NCI-H748 (cell line): ENCODE data around the gene AKNA.
A peak's percentile ranks its signal among the peaks of the same experiment; 100 is the strongest.

Experiments
- DNase-seq: peaks from one replicate; lab custom pipeline; 2025; ENCODE audit not compliant: unreplicated experiment; lab: John Stamatoyannopoulos, UW

The AKNA gene

DNA sequence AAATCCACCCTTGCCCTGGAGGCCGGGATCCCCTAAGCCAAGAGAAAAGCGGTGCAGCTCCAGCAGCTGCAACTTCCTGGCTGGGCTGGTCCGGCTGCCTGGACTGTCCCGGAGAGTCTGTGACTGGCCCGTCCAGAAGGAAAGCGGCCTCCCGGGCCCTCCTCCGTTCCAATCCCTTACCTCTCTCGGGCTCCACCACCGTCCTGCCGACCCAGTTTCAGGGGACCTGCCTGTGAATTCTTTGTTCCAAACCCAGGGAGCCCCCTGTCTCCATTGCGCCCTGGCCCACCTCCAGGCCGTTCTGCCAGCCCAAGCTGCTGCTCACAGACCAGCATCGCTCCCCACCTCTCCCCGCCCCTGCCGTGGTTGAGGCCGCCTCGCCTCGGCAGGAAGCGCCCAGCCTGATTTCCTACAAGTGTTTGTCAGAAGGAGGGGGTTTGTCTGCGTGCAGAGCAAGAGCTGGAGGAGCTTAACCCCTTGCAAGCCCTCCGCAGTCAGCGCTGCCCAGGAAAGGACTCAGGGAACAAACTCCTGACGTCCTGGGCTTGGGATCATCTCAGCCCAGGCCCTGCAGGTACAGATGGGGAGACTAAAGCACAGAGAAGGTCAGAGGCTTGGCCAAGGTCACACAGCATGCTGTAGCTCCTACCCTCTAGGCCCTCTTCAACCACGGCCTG lies at the start of gene AKNA:
Gene AKNA (minus strand): TSS at position 303 of the 677 bp plus-strand sequence. CDS start 6,649 bp downstream, outside the sequence.
- DNase-seq = no peak

- DNase-seq = no peak
Observed at GRCh38 chr9:114437401-114437893, 49.7 kb upstream of the AKNA start.

DNA sequence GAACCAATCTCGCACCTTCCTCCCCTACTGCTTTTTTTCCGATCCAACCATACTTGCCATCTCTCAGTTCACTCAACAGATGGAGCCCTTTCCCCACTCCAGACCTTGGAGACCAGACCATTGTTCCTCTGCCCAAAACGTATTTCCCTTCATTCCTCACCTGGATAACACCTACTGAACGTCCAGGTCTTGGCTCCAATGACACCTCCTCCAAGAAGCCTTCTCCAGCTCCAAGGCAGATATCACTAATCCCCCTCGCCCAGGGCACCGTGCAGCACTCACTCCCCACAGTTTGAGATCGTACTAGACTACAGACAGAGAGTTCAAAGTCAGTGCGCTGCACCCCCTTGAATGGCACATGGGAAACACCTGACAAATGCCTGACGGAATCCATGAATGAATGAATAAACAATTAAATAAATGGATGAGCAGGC lies 47.1 kb upstream of the AKNA start:
- DNase-seq = peak; percentile 57

DNA sequence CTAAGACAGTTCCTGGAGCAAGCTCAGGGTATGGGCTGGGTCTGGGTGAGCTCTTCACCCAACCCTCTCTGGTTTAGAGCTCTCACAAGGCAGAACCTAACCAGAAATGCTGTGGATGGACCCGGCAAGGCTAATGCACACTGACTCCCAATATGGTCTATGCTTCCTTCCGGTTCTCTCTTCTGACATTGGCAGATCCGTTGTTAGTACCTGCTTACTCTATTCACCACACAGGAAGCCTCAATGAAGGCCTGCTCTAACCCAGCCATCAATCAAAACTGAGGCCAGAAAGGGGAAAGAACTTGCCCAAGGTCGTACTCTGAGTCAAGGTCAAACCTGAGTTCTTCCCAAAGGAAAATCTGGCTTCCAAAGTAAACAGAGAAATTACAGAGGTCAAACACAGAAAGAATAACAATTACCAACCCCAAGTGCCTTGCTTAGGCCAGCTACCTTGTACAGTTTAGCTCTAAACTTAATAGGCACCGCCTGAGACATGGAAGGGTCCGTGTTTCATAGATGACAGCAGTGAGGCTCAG lies 46.0 kb upstream of the AKNA start:
- DNase-seq = no peak

DNA sequence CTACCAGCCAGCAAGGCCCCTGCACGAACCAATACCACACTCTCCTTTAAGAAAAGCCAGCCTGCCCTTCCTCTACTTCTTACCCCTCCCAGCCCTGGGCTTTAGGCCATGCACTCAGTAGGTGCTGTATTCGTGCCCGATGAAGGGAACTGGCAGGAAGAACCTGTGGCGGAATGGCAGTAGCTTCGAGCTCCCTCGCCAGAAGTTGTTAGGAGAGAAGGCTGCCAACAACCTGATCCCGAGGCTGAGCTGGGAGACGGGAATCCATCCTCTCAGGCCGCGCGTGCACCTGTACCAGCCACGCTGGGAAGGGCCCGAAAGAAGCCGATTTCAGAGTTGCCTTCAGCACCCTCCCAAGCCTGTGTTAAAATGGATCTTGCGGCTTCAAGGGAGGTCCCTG lies 45.3 kb upstream of the AKNA start:
- DNase-seq = no peak

DNA sequence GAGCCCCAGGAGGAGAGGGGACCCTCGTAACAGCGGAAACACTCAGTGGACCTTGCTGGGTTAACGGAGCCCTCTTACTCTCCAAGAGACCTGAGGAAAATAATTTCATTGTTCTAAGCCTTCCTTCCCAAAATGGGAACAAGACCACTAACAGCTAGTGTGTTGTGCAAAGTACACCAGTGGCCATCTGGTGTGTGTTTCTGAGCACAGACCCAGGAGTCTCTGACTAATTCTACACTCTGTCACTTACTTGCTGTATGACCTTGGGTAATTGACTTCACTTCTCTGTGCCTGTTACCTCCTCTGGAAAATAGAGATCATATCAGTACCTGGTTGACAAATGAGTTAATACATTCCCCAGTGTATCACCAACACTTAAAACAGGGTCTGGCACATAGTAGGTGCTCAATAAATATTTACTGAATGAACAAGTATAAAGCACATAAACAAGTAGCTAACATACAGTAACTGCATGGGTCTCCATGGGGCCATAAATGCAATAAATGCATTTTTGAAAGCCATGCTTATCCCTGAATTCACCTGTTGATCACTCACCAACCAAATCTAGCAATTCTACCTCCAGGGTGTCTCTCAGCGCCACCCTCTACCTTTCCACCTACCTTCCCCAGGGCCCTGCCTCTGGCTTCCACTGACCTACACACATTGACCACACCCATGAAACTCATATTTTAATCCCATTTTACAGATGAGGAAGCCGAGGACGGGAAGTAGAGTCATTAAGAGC lies 44.7 kb upstream of the AKNA start:
- DNase-seq = no peak

DNA sequence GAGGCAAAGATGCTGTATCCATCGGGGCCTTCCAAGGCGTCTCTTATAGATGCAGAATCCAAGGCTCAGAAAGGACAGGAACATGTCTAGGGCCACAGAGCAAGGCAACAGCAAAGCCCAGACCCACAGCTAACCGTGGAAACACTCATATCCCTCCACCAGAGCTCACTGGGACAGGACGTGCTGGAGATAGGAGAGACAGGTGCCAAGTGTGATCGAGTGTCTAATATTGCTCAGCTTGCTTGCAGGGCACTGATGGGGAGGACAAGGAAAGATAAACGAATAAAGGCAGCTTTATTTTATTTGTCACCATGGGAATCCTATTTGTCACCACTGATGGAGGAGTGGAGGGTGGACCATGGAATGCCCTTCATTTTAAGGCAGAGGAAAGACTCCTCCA lies 44.0 kb upstream of the AKNA start:
- DNase-seq = no peak

GRCh38 chr9:114431003-114431402 lies 43.2 kb upstream of the AKNA start:
- DNase-seq = no peak

DNA sequence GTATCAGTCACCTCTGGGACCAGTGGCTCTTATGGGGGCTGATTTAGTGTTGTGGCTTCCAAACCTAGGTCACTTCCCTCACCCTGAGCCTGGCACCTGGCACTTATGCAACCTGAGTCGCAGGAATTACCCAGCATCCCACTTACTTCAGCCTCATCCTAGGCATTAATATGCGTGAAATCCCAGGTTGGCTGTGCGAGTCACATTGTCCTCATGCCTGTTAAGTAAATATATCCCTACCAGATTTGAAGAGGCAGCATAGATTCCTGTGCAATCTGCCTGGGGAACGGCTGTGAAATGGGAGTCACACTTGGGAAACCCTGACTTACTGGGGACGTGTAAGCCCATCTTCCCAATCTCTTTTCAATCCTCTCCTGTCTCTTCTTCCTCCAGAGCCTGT lies 42.7 kb upstream of the AKNA start:
- peak; percentile 54 for DNase-seq

- DNase-seq = no peak
Observed at GRCh38 chr9:114429488-114429887, 41.7 kb upstream of the AKNA start.

DNA sequence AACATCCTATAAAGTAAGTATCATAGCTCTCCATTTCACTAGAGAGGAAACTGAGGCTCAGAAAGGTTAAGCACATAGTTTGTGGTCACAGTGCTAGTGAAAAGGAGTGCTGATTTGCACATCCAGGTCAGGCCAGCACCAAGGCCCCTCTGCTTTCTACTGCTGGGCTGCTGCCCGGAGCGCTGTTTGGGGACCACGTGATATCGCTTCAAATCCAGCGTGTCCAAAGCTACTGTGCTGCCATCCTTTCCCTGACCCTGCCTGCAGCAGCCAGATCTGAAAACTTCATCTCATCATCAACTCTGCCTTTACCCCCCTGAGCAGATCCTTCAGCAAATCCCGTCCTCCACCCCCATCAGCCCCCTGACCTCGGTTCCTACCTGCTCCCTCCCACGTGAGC lies 40.7 kb upstream of the AKNA start:
- no peak for DNase-seq

GRCh38 chr9:114427644-114428043 lies 39.9 kb upstream of the AKNA start:
- no peak for DNase-seq

- no peak for DNase-seq
Observed at GRCh38 chr9:114426046-114426948, 38.5 kb upstream of the AKNA start.

DNA sequence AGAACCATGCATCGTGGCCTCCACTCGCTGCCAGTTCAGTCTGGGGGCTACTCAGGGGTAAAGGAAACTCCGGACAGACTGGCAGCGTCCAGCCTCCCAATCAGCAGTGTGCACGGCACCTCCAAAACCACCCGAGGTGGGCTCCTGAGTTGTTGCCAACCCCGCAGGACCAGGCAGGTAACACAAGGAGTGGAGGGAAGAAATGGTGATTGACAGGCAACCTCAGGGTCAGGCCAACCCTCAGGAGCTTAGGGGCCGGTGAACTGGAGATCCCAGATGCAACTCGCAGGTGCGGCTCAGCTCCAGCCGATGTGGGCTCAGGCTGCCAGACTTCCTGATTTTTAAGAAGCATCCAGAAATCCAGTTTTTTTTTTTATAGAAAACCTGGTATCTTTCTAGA lies 37.3 kb upstream of the AKNA start:
- no peak for DNase-seq

DNA sequence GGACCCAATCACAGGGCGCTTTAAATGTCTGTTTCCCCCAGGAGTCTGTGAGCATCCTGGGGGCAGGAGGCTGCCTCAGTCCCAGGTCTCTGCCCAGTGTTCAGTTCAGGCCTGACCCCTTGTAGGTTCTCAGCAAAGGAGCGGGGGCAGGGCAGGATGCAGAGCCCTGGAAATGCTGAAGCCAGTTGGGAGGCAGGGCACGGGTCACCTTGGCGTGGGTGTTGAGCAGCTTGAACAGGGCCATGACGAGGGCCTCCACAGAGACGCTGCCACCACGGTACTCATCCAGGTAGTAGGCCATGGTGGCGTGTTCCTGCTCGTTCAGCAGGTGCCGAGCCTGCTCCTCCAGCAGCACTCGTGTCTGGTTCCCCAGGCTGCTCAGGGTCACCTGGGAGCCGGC lies 36.3 kb upstream of the AKNA start:
- DNase-seq = no peak

DNA sequence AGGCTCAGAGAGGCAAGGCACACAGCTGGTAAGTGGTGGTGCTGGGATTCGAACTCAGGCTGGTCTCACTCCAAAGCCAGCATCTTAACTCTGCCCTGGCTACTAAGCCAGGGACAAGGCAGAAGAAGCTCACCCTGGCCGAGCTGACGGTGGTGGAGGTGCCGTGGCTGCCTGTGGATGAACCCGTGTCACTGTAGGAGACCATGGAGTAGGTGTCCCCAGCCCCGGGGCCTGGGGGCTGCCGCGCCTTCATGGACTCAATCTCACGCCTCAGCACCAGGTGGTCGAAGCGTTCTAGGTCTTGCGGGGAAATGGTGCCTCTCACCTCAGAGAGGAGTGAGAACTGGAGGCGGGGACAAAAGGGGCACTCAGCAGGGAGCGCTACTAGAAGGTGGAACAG lies 35.4 kb upstream of the AKNA start:
- no peak for DNase-seq

DNA sequence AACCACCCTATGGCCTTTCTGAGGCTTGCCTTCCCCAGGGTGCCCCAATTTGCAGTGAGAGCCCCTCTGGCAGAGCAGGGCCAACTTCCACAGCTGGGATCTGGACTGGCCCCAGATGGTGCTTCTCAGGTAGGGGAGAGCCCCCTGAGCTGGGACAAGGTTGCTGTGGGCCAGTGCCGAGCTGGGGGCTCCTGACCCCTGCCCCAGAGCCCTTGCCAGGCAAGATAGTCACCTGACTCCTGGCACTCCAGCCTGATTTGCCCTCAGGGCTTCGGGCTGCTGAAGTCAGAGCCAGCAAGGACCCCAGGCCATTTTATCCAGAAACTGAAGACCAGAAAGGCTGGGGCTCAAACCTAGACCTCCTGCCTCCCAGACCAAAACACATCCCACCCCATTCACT lies 33.4 kb upstream of the AKNA start:
- DNase-seq = no peak

GRCh38 chr9:114419796-114420195 lies 32.0 kb upstream of the AKNA start:
- no peak for DNase-seq

DNA sequence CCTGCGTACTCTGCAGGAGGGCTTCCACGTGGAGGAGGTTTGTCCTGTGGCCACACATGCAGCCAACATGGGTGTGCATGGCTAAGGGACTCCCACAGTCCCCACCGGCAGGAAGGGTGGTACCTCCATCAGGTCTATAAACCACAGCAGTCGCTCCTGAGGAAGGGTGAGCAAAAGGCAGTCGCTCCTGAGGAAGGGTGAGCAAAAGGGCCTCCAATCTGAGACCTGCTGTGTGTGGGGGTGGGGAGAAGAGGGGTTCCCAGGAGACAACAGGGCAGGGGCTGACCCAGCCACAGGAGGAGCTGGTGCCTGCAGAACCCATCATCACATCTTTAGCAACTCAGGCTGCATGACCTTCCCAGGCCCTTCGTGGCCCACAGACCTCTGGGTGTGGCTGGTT lies 30.3 kb upstream of the AKNA start:
- no peak for DNase-seq

DNA sequence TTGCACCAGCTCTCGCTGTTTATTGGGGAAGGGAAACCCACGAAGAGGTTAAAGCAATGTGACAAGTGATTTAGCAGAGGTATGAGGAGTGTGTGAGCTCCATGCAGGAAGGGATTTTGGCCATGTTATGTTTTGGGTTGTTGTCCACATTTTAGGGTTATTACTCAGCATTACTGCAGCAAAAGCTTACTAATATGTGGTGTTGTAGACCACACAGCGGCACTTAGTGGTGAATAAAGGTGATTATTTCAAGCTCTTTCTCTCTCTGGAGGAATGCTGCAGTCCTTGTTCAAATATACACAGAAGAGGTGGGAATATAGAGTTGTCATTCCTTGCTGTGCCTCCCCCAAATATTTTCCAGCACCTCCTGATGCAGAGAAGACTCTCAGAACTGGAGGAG lies 29.7 kb upstream of the AKNA start:
- DNase-seq = no peak

DNA sequence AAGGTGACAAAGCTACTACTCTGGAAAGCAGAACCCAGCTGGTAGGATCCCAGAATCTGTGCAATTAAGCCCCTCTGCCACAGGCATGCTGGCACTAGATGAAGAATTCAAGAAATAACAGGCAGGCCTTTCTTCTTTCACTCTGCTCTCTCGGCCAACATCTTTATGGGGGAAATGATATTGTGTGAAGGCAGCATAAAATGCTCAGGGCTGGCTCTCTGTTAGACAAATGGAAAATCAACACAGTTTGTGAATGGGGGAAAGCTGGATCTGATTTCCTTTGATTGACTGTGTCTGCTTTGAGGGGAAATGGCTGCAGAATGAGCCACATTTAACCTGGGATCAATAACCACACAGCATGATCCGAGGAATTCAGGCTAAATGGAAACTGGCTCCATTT lies 29.1 kb upstream of the AKNA start:
- DNase-seq = no peak
